ENCODE results near the gene HOXC5.
"Not testable (repeated sequence)": the region's sequence is repeated elsewhere in the genome, so short reads cannot be mapped to it uniquely, and the experiment has no call there.

The HOXC5 gene

GRCh38 chr12:54075974-54076373, 43.1 kb downstream of the HOXC5 start:
- DNase-seq, result no peak

- not testable (repeated sequence) for DNase-seq
Observed at GRCh38 chr12:54077843-54078242, 45.0 kb downstream of the HOXC5 start.

- DNase-seq, result not testable (repeated sequence)
Observed at GRCh38 chr12:54079115-54079514, 46.3 kb downstream of the HOXC5 start.

GRCh38 chr12:54080008-54080924, 47.4 kb downstream of the HOXC5 start:
- not testable (repeated sequence) for DNase-seq

- peak; percentile 39 for DNase-seq
Observed at GRCh38 chr12:54081053-54081514, 48.2 kb downstream of the HOXC5 start.

GRCh38 chr12:54081581-54082396, 48.9 kb downstream of the HOXC5 start:
- peak; percentile 55 for DNase-seq

GRCh38 chr12:54082397-54082892, 49.6 kb downstream of the HOXC5 start:
- DNase-seq, result peak; percentile 54

Measured in activated T-cell treated with anti-CD3 and anti-CD28 coated beads, Interleukin-2, amount 50 U/mL, for 1 hour (primary cell).